H9 (cell line): Measurements from ENCODE around the gene INPP5B. TPM values are rescaled to one million over a fixed set of nuclear protein-coding genes. Genes with fewer than 3 reads are reported as not detected.

Source experiments
- DNase-seq: peaks from one replicate; pipeline ENCODE4 v3.0.0-alpha.2; 2017
- H2AFZ ChIP-seq: one replicate; pipeline ENCODE4 v1.6.1; 2013; ENCODE audit warnings: mild to moderate bottlenecking, low read length, control low read depth, moderate library complexity
- H2AK5ac ChIP-seq: 2 replicates; pipeline ENCODE4 v1.6.1; 2013; ENCODE audit warnings: low read length, control low read depth, mixed read lengths; ENCODE audit not compliant: insufficient read length
- H2BK120ac ChIP-seq: one replicate; pipeline ENCODE4 v1.6.1; 2013; ENCODE audit warnings: low read depth, mild to moderate bottlenecking, low read length, control low read depth, inconsistent platforms; ENCODE audit not compliant: poor library complexity, severe bottlenecking
- H2BK12ac ChIP-seq: 2 replicates; pipeline ENCODE4 v1.6.1; 2013; ENCODE audit warnings: low read length, control low read depth, mixed read lengths, low read depth; ENCODE audit not compliant: insufficient read length
- H2BK15ac ChIP-seq: 2 replicates; pipeline ENCODE4 v1.6.1; 2013; ENCODE audit warnings: low read depth, low read length, control low read depth
- H2BK20ac ChIP-seq: one replicate; pipeline ENCODE4 v1.6.1; 2013; ENCODE audit warnings: low read depth, mild to moderate bottlenecking, low read length, control low read depth, inconsistent platforms; ENCODE audit not compliant: poor library complexity, severe bottlenecking
- H2BK5ac ChIP-seq: 2 replicates; pipeline ENCODE4 v1.6.1; 2013; ENCODE audit warnings: low read length, control low read depth, mixed read lengths; ENCODE audit not compliant: insufficient read length
- H3K14ac ChIP-seq: 2 replicates; pipeline ENCODE4 v1.6.1; 2013; ENCODE audit warnings: low read length, control low read depth; ENCODE audit not compliant: insufficient read depth
- H3K18ac ChIP-seq: 2 replicates; pipeline ENCODE4 v1.6.1; 2013; ENCODE audit warnings: low read depth, mild to moderate bottlenecking, mixed read lengths, low read length, control low read depth; ENCODE audit not compliant: insufficient read length
- H3K23ac ChIP-seq: 2 replicates; pipeline ENCODE4 v1.6.1; 2013; ENCODE audit warnings: low read length, control low read depth, mixed read lengths, low read depth; ENCODE audit not compliant: insufficient read length
- H3K23me2 ChIP-seq: 2 replicates; pipeline ENCODE4 v1.6.1; 2013; ENCODE audit warnings: low read depth, mild to moderate bottlenecking, mixed read lengths, low read length, control low read depth; ENCODE audit not compliant: insufficient read length, poor library complexity, severe bottlenecking
- H3K27ac ChIP-seq: 2 replicates; pipeline ENCODE4 v1.5.1; 2013; ENCODE audit warnings: low read length, control low read depth, mixed read lengths, low read depth; ENCODE audit not compliant: insufficient read length
- H3K27me3 ChIP-seq: 2 replicates; pipeline ENCODE4 v1.6.1; 2013; ENCODE audit warnings: low read length, control low read depth, inconsistent platforms; ENCODE audit not compliant: insufficient read depth
- H3K4ac ChIP-seq: 2 replicates; pipeline ENCODE4 v1.6.1; 2013; ENCODE audit warnings: low read depth, mild to moderate bottlenecking, control low read depth, inconsistent platforms, low read length, moderate library complexity
- H3K4me1 ChIP-seq: 2 replicates; pipeline ENCODE4 v1.6.1; 2013; ENCODE audit warnings: low read length, control low read depth, inconsistent platforms; ENCODE audit not compliant: insufficient read depth
- H3K4me2 ChIP-seq: 2 replicates; pipeline ENCODE4 v1.6.1; 2013; ENCODE audit warnings: low read length, control low read depth, mixed read lengths; ENCODE audit not compliant: insufficient read length, insufficient read depth
- H3K56ac ChIP-seq: 2 replicates; pipeline ENCODE4 v1.6.1; 2013; ENCODE audit warnings: low read depth, mild to moderate bottlenecking, mixed read lengths, low read length, control low read depth; ENCODE audit not compliant: insufficient read length
- H3K79me1 ChIP-seq: 2 replicates; pipeline ENCODE4 v1.6.1; 2013; ENCODE audit warnings: low read depth, mild to moderate bottlenecking, moderate library complexity, low read length, control low read depth, inconsistent platforms; ENCODE audit not compliant: insufficient read depth, poor library complexity, severe bottlenecking
- H3K79me2 ChIP-seq: 2 replicates; pipeline ENCODE4 v1.6.1; 2013; ENCODE audit warnings: low read length, control low read depth, inconsistent platforms; ENCODE audit not compliant: insufficient read depth
- H3K9ac ChIP-seq: 2 replicates; pipeline ENCODE4 v1.6.1; 2013; ENCODE audit warnings: low read length, control low read depth, mixed read lengths; ENCODE audit not compliant: insufficient read length; ENCODE audit errors: extremely low read depth
- H3K9me3 ChIP-seq: one replicate; pipeline ENCODE4 v1.6.1; 2013; ENCODE audit warnings: low read depth, low read length, inconsistent platforms; ENCODE audit not compliant: control insufficient read depth
- H3T11ph ChIP-seq: one replicate; pipeline ENCODE4 v1.6.1; 2013; ENCODE audit warnings: mild to moderate bottlenecking, low read length, control low read depth, inconsistent platforms
- H4K20me1 ChIP-seq: one replicate; pipeline ENCODE4 v1.6.1; 2013; ENCODE audit not compliant: control insufficient read depth, insufficient read length, insufficient read depth
- H4K5ac ChIP-seq: 2 replicates; pipeline ENCODE4 v1.6.1; 2013; ENCODE audit warnings: low read depth, mild to moderate bottlenecking, mixed read lengths, low read length, control low read depth; ENCODE audit not compliant: insufficient read length
- H4K8ac ChIP-seq: replicated peaks from 2 replicates; pipeline ENCODE4 v1.6.1; 2013; ENCODE audit warnings: low read length, control low read depth, mixed read lengths, low read depth; ENCODE audit not compliant: insufficient read length
- H4K91ac ChIP-seq: 2 replicates; pipeline ENCODE4 v1.6.1; 2013; ENCODE audit warnings: low read depth, mild to moderate bottlenecking, moderate library complexity, mixed read lengths, low read length, control low read depth; ENCODE audit not compliant: insufficient read length
- H3K27ac Mint-ChIP-seq, 3 experiments: 2 replicates in 2 of 3; 3 replicates in 1 of 3; pipeline ENCODE4 v1.8.0; 2020 to 2021; ENCODE audit warnings: mixed read lengths in 3 of 3, mild to moderate bottlenecking in 1 of 3, moderate library complexity in 1 of 3
- H3K27me3 Mint-ChIP-seq: 2 replicates; pipeline ENCODE4 v1.8.0; 2021; ENCODE audit warnings: low read depth, mild to moderate bottlenecking, moderate library complexity, mixed read lengths
- H3K36me3 Mint-ChIP-seq, 3 experiments: 2 replicates in 2 of 3; 3 replicates in 1 of 3; pipeline ENCODE4 v1.8.0; 2020 to 2021; ENCODE audit warnings: low read depth in 3 of 3, mixed read lengths in 3 of 3; ENCODE audit not compliant: insufficient read depth in 1 of 3
- H3K4me1 Mint-ChIP-seq, 2 experiments: 2 replicates each; pipeline ENCODE4 v1.8.0; 2020; ENCODE audit warnings: mixed read lengths in 2 of 2
- H3K4me3 Mint-ChIP-seq, 2 experiments: 2 replicates in 1 of 2; 3 replicates in 1 of 2; pipeline ENCODE4 v1.8.0; 2020 to 2021; ENCODE audit warnings: mild to moderate bottlenecking in 2 of 2, mixed read lengths in 2 of 2, moderate library complexity in 1 of 2
- H3K9me3 Mint-ChIP-seq, 2 experiments: 2 replicates in 1 of 2; 3 replicates in 1 of 2; pipeline ENCODE4 v1.8.0; 2020; ENCODE audit warnings: mild to moderate bottlenecking in 2 of 2, mixed read lengths in 2 of 2, moderate library complexity in 1 of 2
- WGBS: extraction: QIAGEN DNeasy Blood & Tissue Kit; methylation state at CpG from one replicate; pipeline ENCODE4 v1.1.7; 2013; ENCODE audit warnings: missing lambda C conversion rate, low lambda C conversion rate, mixed read lengths; ENCODE audit not compliant: insufficient read length; ENCODE audit errors: extremely low coverage; 5-methylcytosine and 5-hydroxymethylcytosine counted together
- total RNA-seq: library from RNA; stranded (reverse); gene quantifications from 2 replicates; pipeline ENCODE4 v1.2.1, GENCODE V29; 2021
- TF ChIP-seq, protein P1 (sequence below): fragments of 200-600 bp; sonication (generic); conservative IDR thresholded peaks from 3 replicates; pipeline ENCODE4 v1.8.0; 2021; ENCODE audit warnings: antibody characterized with exemption, mild to moderate bottlenecking

The INPP5B gene
- total RNA-seq, 1 experiment from 2014 or later: 28.2 TPM

DNA sequence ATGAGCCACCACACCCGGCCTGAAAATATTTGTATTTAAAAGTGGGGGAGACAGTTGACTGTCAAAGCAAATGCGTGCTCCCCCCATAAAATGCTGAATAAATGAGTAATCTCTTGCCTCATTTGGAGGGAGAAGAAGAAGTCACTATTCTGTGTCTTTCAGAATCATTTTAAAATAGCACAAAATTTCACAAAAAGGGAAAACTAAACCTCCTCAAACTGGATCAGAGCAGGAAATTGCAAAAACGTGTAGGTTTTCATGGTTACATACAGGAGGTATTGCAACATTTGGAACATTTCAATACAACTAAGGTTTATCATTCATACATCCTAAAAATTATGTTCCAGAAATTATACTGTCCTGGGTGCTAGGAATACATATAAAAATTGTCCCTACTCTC lies 101.1 kb downstream of the INPP5B start:
- no peak overlapping the region for H3K56ac ChIP-seq
- Mint-ChIP-seq H3K27me3 (no peaks in the 10 kb centered on the region), H3K4me1 (no peaks in the 10 kb centered on the region), H3K9me3 (no peaks in the 10 kb centered on the region), H3K4me3 (no peak overlapping the region), H3K36me3 (0 out of 7 replicates have a peak, but pooled peaks cover 0 to 2% (median 0%) of the 10 kb centered on the region in 3 experiments), H3K27ac (no peak overlapping the region)
- no peak overlapping the region for H2BK15ac ChIP-seq
- H3K27me3 ChIP-seq: no peaks in the 10 kb centered on the region
- H3K27ac ChIP-seq: no peak overlapping the region
- H3K4ac ChIP-seq: no peak overlapping the region
- no peaks in the 10 kb centered on the region for H3K79me2 ChIP-seq
- no peak overlapping the region for H2BK120ac ChIP-seq
- H4K8ac ChIP-seq: no peak overlapping the region
- TF ChIP-seq, protein P1, sequence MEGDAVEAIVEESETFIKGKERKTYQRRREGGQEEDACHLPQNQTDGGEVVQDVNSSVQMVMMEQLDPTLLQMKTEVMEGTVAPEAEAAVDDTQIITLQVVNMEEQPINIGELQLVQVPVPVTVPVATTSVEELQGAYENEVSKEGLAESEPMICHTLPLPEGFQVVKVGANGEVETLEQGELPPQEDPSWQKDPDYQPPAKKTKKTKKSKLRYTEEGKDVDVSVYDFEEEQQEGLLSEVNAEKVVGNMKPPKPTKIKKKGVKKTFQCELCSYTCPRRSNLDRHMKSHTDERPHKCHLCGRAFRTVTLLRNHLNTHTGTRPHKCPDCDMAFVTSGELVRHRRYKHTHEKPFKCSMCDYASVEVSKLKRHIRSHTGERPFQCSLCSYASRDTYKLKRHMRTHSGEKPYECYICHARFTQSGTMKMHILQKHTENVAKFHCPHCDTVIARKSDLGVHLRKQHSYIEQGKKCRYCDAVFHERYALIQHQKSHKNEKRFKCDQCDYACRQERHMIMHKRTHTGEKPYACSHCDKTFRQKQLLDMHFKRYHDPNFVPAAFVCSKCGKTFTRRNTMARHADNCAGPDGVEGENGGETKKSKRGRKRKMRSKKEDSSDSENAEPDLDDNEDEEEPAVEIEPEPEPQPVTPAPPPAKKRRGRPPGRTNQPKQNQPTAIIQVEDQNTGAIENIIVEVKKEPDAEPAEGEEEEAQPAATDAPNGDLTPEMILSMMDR: no peak
- no peak overlapping the region for H3K9ac ChIP-seq
- no peak overlapping the region for H3K14ac ChIP-seq
- DNase-seq: no peak
- no peak overlapping the region for H3K4me2 ChIP-seq
- no peak overlapping the region for H4K91ac ChIP-seq
- no peak overlapping the region for H2BK5ac ChIP-seq
- no peak overlapping the region for H3K18ac ChIP-seq
- no CpG with 5 or more reads among the region's 3 CpGs for WGBS
- H4K5ac ChIP-seq: no peak overlapping the region
- no peaks in the 10 kb centered on the region for H4K20me1 ChIP-seq
- no peak overlapping the region for H3T11ph ChIP-seq
- no peak overlapping the region for H2AK5ac ChIP-seq
- no peak overlapping the region for H2BK12ac ChIP-seq
- H3K23me2 ChIP-seq: no peaks in the 10 kb centered on the region
- no peaks in the 10 kb centered on the region for H3K9me3 ChIP-seq
- no peak overlapping the region for H2AFZ ChIP-seq
- no peak overlapping the region for H3K23ac ChIP-seq
- no peaks in the 10 kb centered on the region for H3K4me1 ChIP-seq
- peaks cover 4% of the 10 kb centered on the region for H3K79me1 ChIP-seq
- H2BK20ac ChIP-seq: no peak overlapping the region
